GM21717 (cell line): ENCODE data around the gene CHD1L.
"Not testable (repeated sequence)": the region's sequence is repeated elsewhere in the genome, so short reads cannot be mapped to it uniquely, and the experiment has no call there.

ENCODE experiments used
- ATAC-seq: cut with Tn5 transposase; IDR thresholded peaks from one replicate; pipeline ENCODE4 v1.9.1; 2021; ENCODE audit warnings: mild to moderate bottlenecking, moderate library complexity; ENCODE audit not compliant: unreplicated experiment

CHD1L gene

DNA sequence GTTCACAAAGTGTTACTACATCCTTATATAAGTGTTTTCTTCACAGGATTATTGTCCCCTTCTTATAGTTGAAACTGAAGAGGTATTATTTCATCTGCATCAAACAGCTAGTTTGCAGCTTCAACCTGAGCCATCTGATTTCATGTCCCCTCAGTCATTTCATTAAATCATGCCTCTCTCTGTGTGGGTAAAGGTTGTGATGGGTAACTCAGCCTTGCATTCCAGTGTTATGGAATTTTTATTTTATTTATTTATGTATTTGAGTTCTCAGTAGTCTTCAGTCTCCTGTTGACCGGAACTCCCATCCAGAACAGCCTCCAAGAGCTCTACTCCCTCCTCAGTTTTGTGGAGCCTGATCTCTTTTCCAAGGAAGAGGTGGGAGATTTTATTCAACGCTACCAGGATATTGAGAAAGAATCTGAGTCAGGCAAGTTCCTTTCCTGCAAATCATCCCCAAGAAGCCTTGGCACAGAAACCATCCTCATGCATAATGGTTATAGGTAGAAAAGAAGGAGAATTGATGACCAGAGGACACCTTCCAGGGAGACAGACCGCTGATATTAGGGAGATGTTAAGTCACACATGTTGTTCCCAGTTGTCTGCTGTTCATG, 21.8 kb downstream of the CHD1L start:
- no peak for ATAC-seq

GRCh38 chr1:147266381-147266780, 23.9 kb downstream of the CHD1L start:
- ATAC-seq, result no peak

DNA sequence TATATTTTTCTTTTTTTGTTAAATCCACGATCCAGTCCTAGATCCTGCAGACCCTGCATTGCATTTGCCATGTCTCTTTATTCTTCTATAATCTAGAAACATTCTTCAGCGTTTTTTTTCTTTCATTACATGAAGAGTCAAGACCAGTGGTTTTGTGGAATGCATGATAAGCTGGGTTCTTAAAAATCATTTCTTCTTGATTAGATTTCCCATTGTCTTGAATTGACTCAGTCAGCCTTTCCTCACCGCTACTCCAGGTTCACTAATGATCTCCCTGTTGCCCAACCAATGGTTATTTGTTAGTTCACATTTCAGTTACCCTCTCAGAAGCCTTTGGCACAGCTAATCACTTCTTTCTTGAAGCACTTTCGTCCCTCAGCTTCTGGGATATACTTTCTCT, 25.2 kb downstream of the CHD1L start:
- no peak for ATAC-seq

DNA sequence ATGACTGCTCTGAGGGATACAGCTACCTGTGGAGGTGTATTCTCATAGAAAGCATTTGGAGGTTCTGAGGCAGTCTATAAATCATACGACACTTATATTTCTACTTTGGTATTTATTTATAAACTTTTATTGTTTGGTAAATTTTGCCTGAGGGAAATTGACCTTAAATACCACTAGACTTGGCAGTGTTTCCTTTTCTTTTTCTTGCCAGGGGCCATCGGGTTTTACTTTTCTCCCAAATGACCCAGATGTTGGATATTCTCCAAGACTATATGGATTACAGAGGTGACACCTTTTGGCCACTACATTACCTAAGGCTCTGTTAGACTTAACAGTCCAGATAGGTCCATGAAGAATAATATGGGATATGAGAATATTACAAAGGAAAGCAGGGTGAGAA, 28.2 kb downstream of the CHD1L start:
- no peak for ATAC-seq

DNA sequence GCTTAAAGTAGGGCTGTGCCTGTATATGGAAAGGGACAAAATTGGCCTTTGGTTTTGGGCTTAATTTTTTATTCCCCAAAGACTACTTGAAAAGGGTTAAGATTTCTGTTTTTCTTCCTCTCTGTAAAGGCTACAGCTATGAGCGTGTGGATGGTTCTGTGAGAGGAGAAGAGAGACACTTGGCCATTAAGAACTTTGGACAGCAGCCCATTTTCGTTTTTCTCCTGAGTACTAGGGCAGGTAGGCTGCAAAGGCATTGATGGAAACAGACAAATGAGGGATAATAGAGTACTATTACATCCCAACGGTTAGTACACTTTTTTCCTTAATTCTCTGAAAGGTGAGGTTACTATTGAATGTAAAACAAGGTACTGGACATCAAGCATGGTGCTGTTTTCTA, 29.6 kb downstream of the CHD1L start:
- no peak for ATAC-seq

- ATAC-seq, result no peak
Observed at GRCh38 chr1:147273409-147274336, 31.2 kb downstream of the CHD1L start.

- no peak for ATAC-seq
Observed at GRCh38 chr1:147281950-147282349, 39.5 kb downstream of the CHD1L start.

GRCh38 chr1:147283011-147283410, 40.5 kb downstream of the CHD1L start:
- no peak for ATAC-seq

DNA sequence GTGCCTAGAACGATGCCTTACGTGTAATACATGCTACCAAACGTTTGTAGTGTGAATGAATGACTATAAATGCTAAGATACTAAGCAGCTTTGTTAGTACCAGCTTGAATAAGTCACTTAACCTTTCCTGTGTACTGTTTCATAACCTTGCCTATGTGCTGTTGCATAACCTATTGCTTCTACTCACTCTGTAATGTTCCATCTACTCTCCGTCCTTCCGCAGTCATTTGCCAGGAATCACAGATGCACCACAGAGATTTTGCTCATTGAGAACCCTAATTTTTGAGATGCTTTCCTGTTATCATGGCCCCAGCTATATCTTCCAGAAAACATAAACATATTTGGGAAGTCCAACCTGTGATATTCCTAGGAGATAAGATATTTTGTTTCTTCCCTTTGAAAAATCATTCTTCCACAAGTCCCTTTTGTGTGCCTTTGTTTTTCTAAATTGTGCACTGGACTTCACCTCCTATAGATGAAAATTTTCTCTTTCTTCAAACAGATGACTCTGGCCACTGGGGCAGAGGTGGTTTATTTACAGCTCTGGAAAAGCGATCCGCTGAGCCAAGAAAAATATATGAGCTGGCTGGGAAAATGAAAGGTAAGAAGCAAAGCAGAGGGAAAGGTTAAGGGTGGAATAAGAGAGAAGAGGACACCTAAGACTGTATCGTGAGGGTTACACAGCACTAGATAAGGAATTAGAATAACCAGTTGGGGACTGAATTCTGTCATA, 44.8 kb downstream of the CHD1L start:
- no peak for ATAC-seq

DNA sequence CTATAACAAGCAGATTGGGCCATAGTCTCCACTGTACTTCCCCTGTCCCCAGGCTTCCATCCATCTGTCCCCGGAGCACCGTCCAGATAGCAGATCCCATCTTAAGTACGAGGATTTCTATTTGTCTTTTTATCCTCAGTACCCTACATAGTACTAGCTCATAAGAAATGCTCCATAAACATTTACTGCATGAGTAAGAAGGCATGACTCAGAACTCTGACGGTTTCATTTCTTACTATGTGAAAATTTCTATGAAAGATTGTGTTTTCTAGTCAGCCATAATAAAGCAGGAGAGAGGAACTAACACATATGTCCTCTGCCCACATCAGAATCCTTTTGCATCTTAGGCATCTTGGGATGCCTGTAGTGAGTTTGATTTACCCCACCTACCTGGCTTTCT, 49.5 kb downstream of the CHD1L start:
- no peak for ATAC-seq

DNA sequence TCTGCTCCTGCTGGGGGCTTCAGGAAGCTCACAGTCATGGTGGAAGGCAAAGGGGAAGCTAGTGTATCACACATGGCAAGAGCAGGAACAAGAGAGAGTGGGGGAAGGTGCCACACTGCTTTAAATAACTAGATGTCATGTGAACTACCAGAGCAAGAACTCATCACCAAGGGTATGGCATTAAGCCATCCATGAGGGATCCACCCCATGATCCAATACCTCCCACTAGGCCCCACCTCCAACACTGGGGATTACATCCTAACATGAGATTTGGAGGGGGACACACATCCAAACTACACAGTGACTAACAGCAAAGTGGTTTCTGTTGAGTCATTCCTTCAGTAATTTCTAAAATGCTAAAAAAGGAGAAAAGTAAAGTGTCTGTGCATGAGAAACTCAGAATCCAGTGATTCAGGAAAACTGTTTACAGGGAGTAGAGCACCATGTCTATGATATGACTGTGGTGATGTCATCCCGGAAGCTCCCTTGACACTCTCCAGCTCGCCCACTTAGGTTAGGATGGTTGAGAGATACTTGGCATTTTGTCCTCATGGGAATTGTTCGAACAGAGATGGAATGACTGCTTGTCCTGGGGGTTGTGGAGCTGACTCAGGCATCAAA, 50.3 kb downstream of the CHD1L start:
- ATAC-seq, result no peak

DNA sequence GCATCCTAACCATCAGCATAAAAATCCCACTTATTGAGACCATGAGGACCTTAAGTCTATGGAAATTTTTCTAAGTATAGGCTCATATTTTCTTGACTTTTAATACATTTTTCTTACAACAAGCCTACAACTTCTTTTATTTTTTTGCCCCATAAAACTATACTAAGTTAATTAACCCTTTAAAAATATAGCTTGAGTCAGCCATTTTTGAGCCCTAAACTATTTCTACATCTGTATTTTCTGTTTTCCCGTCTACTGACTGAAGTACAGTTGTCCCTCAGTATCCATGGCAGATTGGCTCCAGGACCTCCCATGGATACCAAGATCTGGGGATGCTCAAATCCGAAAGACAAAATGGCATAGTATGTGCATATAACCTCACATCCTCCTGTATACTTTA, 55.0 kb downstream of the CHD1L start:
- no peak for ATAC-seq

GRCh38 chr1:147305803-147306202, 63.3 kb downstream of the CHD1L start:
- not testable (repeated sequence) for ATAC-seq

DNA sequence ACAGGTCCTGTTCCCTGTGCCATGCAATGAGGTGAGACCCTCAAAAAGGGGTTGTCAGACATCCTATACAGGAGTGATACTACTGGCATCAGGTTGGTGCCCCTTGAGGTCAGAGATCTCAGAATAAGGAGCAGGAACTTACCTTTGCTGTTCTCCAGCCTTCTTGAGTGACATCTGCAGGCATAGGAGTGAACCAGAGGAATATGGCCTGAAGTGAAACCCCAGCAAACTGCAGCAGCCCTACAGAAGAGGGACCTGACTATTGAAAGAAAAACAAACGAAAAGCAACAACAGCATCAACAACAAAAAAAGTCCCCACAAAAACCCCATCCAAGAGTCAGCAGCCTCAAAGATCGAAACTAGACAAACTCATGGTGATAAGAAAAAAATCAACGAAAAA, 74.5 kb downstream of the CHD1L start:
- ATAC-seq, result no peak

DNA sequence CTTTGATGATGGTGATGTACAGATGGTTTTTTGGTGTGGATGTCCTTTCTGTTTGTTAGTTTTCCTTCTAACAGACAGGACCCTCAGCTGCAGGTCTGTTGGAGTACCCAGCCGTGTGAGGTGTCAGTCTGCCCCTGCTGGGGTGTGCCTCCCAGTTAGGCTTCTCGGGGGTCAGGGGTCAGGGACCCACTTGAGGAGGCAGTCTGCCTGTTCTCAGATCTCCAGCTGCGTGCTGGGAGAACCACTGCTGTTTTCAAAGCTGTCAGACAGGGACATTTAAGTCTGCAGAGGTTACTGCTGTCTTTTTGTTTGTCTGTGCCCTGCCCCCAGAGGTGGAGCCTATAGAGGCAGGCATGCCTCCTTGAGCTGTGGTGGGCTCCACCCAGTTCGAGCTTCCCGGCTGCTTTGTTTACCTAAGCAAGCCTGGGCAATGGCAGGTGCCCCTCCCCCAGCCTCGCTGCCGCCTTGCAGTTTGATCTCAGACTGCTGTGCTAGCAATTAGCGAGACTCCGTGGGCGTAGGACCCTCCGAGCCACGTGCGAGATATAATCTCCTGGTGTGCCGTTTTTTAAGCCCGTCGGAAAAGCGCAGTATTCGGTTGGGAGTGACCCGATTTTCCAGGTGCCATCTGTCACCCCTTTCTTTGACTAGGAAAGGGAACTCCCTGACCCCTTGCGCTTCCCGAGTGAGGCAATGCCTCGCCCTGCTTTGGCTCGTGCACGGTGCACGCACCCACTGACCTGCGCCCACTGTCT, 84.6 kb downstream of the CHD1L start:
- not testable (repeated sequence) for ATAC-seq

- no peak for ATAC-seq
Observed at GRCh38 chr1:147334292-147334691, 91.8 kb downstream of the CHD1L start.

- ATAC-seq, result no peak
Observed at GRCh38 chr1:147336291-147336690, 93.8 kb downstream of the CHD1L start.

- ATAC-seq, result no peak
Observed at GRCh38 chr1:147337040-147337630, 94.7 kb downstream of the CHD1L start.

DNA sequence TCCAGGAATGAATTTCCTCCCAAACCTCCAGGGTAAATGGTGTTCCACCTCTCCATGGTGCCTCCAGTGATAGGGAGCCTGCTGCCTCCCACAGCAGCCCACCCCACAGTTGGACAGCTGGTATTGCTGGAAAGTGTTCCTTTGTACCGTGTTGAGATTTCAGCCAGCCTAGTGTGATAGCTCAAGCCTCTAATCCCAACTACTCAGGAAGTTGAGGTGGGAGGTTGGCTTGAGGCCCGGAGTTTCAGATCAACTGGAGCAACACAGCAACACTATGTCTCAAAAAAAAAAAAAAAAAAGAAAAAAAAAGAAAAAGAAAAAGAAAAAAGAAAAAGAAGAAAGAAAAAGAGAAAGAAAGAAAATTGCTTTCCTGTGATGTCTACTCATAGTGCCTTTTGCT, 96.1 kb downstream of the CHD1L start:
- ATAC-seq, result no peak

DNA sequence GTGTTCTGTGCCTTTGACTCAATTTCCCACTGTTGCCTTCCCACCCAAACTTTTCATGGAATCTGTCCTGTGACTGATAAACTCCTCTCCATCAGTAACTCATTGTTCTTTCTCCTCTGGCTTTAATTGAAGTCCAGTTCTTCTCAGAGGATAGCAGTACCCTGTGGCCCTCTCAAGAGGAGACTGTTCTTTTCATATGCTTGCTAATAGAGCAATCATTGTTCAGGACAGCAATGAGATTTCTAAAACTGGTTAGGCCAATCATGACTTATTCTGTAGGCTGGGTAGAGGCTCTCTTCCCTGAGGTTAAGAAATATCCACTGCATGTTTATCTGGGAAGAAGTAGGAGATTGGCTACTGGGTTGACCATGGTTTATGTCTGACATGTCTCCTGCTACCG, 98.8 kb downstream of the CHD1L start:
- no peak for ATAC-seq
